SK-N-SH (cell line): ENCODE data around the gene KCNJ9. TPM values are rescaled to one million over a fixed set of nuclear protein-coding genes. Genes with fewer than 3 reads are reported as not detected.

Source experiments
- CTCF ChIA-PET: fragments of 300-600, 350-600 bp; formaldehyde crosslinking; extraction: SDS; loops from one replicate; lab custom pipeline; 2021; lab: Yijun Ruan, JAX
- POLR2A ChIA-PET: fragments of 350-600 bp; sonication (Branson Sonifier 250); formaldehyde crosslinking; extraction: SDS; loops from one replicate; lab custom pipeline; 2020; ENCODE audit warnings: antibody characterized with exemption, inconsistent platforms; lab: Yijun Ruan, JAX
- DNase-seq: peaks from one replicate; pipeline ENCODE4 v3.0.0; 2012
- H2AFZ ChIP-seq: fragments of 200-600 bp; sonication (generic); 2 replicates; pipeline ENCODE4 v1.8.1; 2016; ENCODE audit warnings: antibody characterized with exemption, mild to moderate bottlenecking, low read depth
- H3F3A ChIP-seq: fragments of 200-600 bp; sonication (generic); replicated peaks from 2 replicates; pipeline ENCODE3; 2016; ENCODE audit warnings: antibody characterized with exemption, mild to moderate bottlenecking; ENCODE audit not compliant: insufficient read depth
- H3K27ac ChIP-seq, 2 experiments: fragments of 200-500 bp in 1 of 2; fragments of 200-600 bp in 1 of 2; sonication (Bioruptor generic) in 1 of 2; sonication (generic), shearing (Covaris generic) in 1 of 2; 2 replicates each; pipeline versions ENCODE4 v1.5.1 to v1.6.1; 2014 to 2016; ENCODE audit warnings: low read depth in 2 of 2, inconsistent platforms in 1 of 2, low read length in 1 of 2, mild to moderate bottlenecking in 1 of 2, mixed read lengths in 1 of 2
- H3K27me3 ChIP-seq: fragments of 200-600 bp; sonication (generic), shearing (Covaris generic); 2 replicates; pipeline ENCODE4 v1.6.1; 2016; ENCODE audit warnings: mixed run types; ENCODE audit not compliant: insufficient read depth
- H3K36me3 ChIP-seq, 2 experiments: fragments of 200-500 bp in 1 of 2; fragments of 200-600 bp in 1 of 2; sonication (Bioruptor generic) in 1 of 2; sonication (generic) in 1 of 2; replicated peaks in 1 of 2; 2 replicates each; pipeline versions ENCODE3 to v1.5.1; 2014 to 2016; ENCODE audit warnings: low read length in 1 of 2, mild to moderate bottlenecking in 1 of 2; ENCODE audit not compliant: insufficient read depth in 2 of 2, control insufficient read depth in 1 of 2
- H3K4me1 ChIP-seq, 2 experiments: fragments of 200-500 bp in 1 of 2; fragments of 200-600 bp in 1 of 2; sonication (Bioruptor generic) in 1 of 2; sonication (generic), shearing (Covaris generic) in 1 of 2; 2 replicates each; pipeline versions ENCODE4 v1.5.1 to v1.6.1; 2014 to 2016; ENCODE audit warnings: low read depth in 1 of 2, low read length in 1 of 2, mixed run types in 1 of 2; ENCODE audit not compliant: insufficient read depth in 2 of 2, control insufficient read depth in 1 of 2
- H3K4me2 ChIP-seq: fragments of 200-600 bp; sonication (generic), shearing (Covaris generic); 2 replicates; pipeline ENCODE4 v1.6.1; 2017; ENCODE audit warnings: mixed run types
- H3K4me3 ChIP-seq, 2 experiments: fragments of 200-500 bp in 1 of 2; fragments of 200-600 bp in 1 of 2; sonication (Bioruptor generic) in 1 of 2; sonication (generic), shearing (Covaris generic) in 1 of 2; 2 replicates each; pipeline versions ENCODE4 v1.5.1 to v1.8.1; 2014 to 2016; ENCODE audit warnings: low read depth in 2 of 2, inconsistent platforms in 1 of 2, low read length in 1 of 2, mild to moderate bottlenecking in 1 of 2, mixed read lengths in 1 of 2, moderate library complexity in 1 of 2
- H3K79me2 ChIP-seq: fragments of 200-600 bp; sonication (generic); 2 replicates; pipeline ENCODE4 v1.8.1; 2017; ENCODE audit warnings: mild to moderate bottlenecking; ENCODE audit not compliant: insufficient read depth
- H3K9ac ChIP-seq: fragments of 200-600 bp; sonication (generic); 2 replicates; pipeline ENCODE4 v1.6.1; 2017; ENCODE audit warnings: mixed run types
- H3K9me2 ChIP-seq: fragments of 200-600 bp; sonication (generic); 2 replicates; pipeline ENCODE4 v1.6.1; 2017; ENCODE audit warnings: mixed run types
- H3K9me3 ChIP-seq: fragments of 200-600 bp; sonication (generic); 2 replicates; pipeline ENCODE4 v1.6.1; 2017; ENCODE audit warnings: mixed run types, mild to moderate bottlenecking, moderate library complexity
- H4K20me1 ChIP-seq: fragments of 200-600 bp; sonication (generic); 2 replicates; pipeline ENCODE4 v1.6.1; 2017; ENCODE audit warnings: mild to moderate bottlenecking, mixed run types; ENCODE audit not compliant: insufficient read depth
- CHD2 ChIP-seq: fragments of 150-350 bp; IDR thresholded peaks from 2 replicates; pipeline ENCODE4 v1.6.1; 2018; ENCODE audit warnings: low read length; ENCODE audit not compliant: partially characterized antibody
- EP300 ChIP-seq, 2 experiments: IDR thresholded peaks; 2 replicates each; pipeline versions ENCODE4 v1.4.0 to v1.6.1; 2012; ENCODE audit warnings: borderline replicate concordance in 1 of 2, low read depth in 1 of 2, low read length in 1 of 2
- EZH2phosphoT487 ChIP-seq: fragments of 200-600 bp; sonication (generic); IDR thresholded peaks from 2 replicates; pipeline ENCODE4 v1.6.1; 2017; ENCODE audit warnings: low read depth, mixed run types, mild to moderate bottlenecking, antibody characterized with exemption, moderate library complexity, borderline replicate concordance
- FOSL2 ChIP-seq: IDR thresholded peaks from 2 replicates; pipeline ENCODE4 v1.4.0; 2012; ENCODE audit warnings: low read depth, mild to moderate bottlenecking, moderate library complexity, borderline replicate concordance
- FOXM1 ChIP-seq: IDR thresholded peaks from 2 replicates; pipeline ENCODE4 v1.4.0; 2012; ENCODE audit warnings: low read depth, mild to moderate bottlenecking
- GABPA ChIP-seq: IDR thresholded peaks from 2 replicates; pipeline ENCODE4 v1.4.0; 2012; ENCODE audit warnings: low read depth, mild to moderate bottlenecking
- GATA2 ChIP-seq: sonication (generic); formaldehyde crosslinking; IDR thresholded peaks from 2 replicates; pipeline ENCODE4 v1.5.0; 2020; ENCODE audit warnings: mild to moderate bottlenecking, missing genetic modification reagents
- NFIC ChIP-seq: IDR thresholded peaks from 2 replicates; pipeline ENCODE4 v1.4.0; 2012; ENCODE audit warnings: borderline replicate concordance
- POLR2AphosphoS5 ChIP-seq: IDR thresholded peaks from 2 replicates; pipeline ENCODE4 v1.6.1; 2012; ENCODE audit warnings: low read depth, low read length
- RCOR1 ChIP-seq: fragments of 150-350 bp; IDR thresholded peaks from 2 replicates; pipeline ENCODE4 v1.6.1; 2017; ENCODE audit warnings: antibody characterized with exemption, low read length
- REST ChIP-seq: IDR thresholded peaks from 2 replicates; pipeline ENCODE4 v1.6.1; 2012; ENCODE audit warnings: mild to moderate bottlenecking, low read depth, low read length, moderate library complexity
- RFX5 ChIP-seq: IDR thresholded peaks from 2 replicates; pipeline ENCODE4 v1.6.1; 2012; ENCODE audit warnings: mild to moderate bottlenecking, improper control_type of control experiment, low read length
- RXRA ChIP-seq: IDR thresholded peaks from 2 replicates; pipeline ENCODE4 v1.4.0; 2012; ENCODE audit warnings: low read depth, mild to moderate bottlenecking, borderline replicate concordance
- SIN3A ChIP-seq: IDR thresholded peaks from 2 replicates; pipeline ENCODE4 v1.6.1; 2012; ENCODE audit warnings: low read depth, mild to moderate bottlenecking, low read length, moderate library complexity, borderline replicate concordance
- SMC3 ChIP-seq: IDR thresholded peaks from 2 replicates; pipeline ENCODE4 v1.6.1; 2012; ENCODE audit warnings: low read depth, low read length, improper control_type of control experiment
- TEAD4 ChIP-seq: IDR thresholded peaks from 2 replicates; pipeline ENCODE4 v1.4.0; 2012; ENCODE audit warnings: mild to moderate bottlenecking, borderline replicate concordance; ENCODE audit not compliant: insufficient read depth
- USF2 ChIP-seq: fragments of 150-350 bp; IDR thresholded peaks from 2 replicates; pipeline ENCODE4 v1.6.1; 2017; ENCODE audit warnings: antibody characterized with exemption, low read length, low read depth, borderline replicate concordance
- YY1 ChIP-seq: IDR thresholded peaks from 2 replicates; pipeline ENCODE4 v1.4.0; 2012; ENCODE audit warnings: low read depth, mild to moderate bottlenecking
- WGBS: methylation state at CpG from one replicate; pipeline ENCODE4 v1.1.6; 2017; ENCODE audit warnings: low lambda C conversion rate; 5-methylcytosine and 5-hydroxymethylcytosine counted together
- polyA plus RNA-seq, 3 experiments: library from polyadenylated mRNA; depleted of rRNA; stranded (reverse); fragments of >200 nt; gene quantifications; 2 replicates each; pipeline ENCODE4 v1.2.3, GENCODE V29; 2012
- TF ChIP-seq, protein P1 (sequence below): IDR thresholded peaks from 2 replicates; pipeline ENCODE4; 2012
- TF ChIP-seq, protein P2 (sequence below): IDR thresholded peaks from 2 replicates; pipeline ENCODE4 v1.4.0; 2012; ENCODE audit warnings: low read depth

The KCNJ9 gene
- polyA plus RNA-seq, 1 of the 3 experiments (the other 2 are of a cell fraction), result 0.02 TPM

DNA sequence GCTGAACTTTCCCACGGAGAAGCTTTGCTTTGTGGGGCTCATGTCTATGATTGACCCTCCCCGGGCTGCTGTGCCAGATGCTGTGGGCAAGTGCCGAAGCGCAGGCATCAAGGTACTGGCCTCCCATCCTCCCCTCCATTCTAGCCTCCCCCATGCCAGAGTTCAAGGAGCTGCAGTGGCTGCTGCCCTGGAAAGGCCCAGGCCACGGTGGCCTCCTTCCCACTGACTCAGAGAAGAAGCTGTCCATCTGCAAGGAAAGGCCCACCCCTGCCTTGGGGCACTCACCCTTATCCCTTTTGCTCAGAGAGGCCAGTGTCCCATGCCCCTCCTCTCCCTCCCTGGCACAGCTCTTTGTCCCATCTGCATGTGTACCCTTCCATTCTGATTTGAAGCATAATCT lies 49.1 kb downstream of the KCNJ9 start:
- no peak for TF ChIP-seq RXRA
- TF ChIP-seq, protein P1, sequence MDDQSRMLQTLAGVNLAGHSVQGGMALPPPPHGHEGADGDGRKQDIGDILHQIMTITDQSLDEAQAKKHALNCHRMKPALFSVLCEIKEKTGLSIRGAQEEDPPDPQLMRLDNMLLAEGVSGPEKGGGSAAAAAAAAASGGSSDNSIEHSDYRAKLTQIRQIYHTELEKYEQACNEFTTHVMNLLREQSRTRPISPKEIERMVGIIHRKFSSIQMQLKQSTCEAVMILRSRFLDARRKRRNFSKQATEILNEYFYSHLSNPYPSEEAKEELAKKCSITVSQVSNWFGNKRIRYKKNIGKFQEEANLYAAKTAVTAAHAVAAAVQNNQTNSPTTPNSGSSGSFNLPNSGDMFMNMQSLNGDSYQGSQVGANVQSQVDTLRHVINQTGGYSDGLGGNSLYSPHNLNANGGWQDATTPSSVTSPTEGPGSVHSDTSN, result no peak
- no peak for TF ChIP-seq USF2
- no peak for TF ChIP-seq GATA2 (CRISPR knock-in tag)
- TF ChIP-seq FOXM1, result no peak
- no peak for TF ChIP-seq POLR2AphosphoS5
- TF ChIP-seq CHD2, result no peak
- no peak for TF ChIP-seq RFX5
- TF ChIP-seq NFIC, result no peak
- no peak for TF ChIP-seq GABPA
- no peak for TF ChIP-seq EZH2phosphoT487
- TF ChIP-seq RCOR1, result no peak
- TF ChIP-seq EP300 (IDR thresholded peaks at IDR 0.05; ENCODE audit: borderline replicate concordance in 1 of 2, low read depth in 1 of 2, low read length in 1 of 2), result no peak
- TF ChIP-seq YY1, result no peak
- no peak for TF ChIP-seq FOSL2
- TF ChIP-seq TEAD4, result no peak
- TF ChIP-seq REST, result no peak
- no peak for TF ChIP-seq SMC3
- TF ChIP-seq SIN3A, result no peak
- TF ChIP-seq, protein P2, sequence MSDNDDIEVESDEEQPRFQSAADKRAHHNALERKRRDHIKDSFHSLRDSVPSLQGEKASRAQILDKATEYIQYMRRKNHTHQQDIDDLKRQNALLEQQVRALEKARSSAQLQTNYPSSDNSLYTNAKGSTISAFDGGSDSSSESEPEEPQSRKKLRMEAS, result no peak
- Histone ChIP-seq H3K9me2 (no peaks in the 10 kb centered on the region), H4K20me1 (no peaks in the 10 kb centered on the region), H3K9me3 (no peaks in the 10 kb centered on the region), H2AFZ (no peak overlapping the region), H3K79me2 (no peaks in the 10 kb centered on the region), H3K27me3 (0 out of 2 replicates have a peak, but pooled peaks cover 4% of the 10 kb centered on the region), H3K36me3 (no peaks in the 10 kb centered on the region), H3F3A (no peaks in the 10 kb centered on the region), H3K27ac (no peak overlapping the region), H3K4me2 (no peak overlapping the region), H3K9ac (no peak overlapping the region), H3K4me1 (peaks cover 0 to 4% of the 10 kb centered on the region in 2 experiments; a peak in 1 of 4 replicates), H3K4me3 (no peak overlapping the region)
- CTCF ChIA-PET, result interaction anchor here (1.2 to 2.3 kb wide), 4 partner anchors 30 to 121 kb away, joined by 3 to 11 read pairs (median 6); no protein-coding TSS in a partner anchor
- no peak for DNase-seq
- WGBS, result 47% methylated on average over 4 of the region's 5 CpGs
- POLR2A ChIA-PET, result no interaction called here
